ENCODE data around the gene NFKB2. TPM values are rescaled to one million over a fixed set of nuclear protein-coding genes. Genes with fewer than 3 reads are reported as not detected.

NFKB2 gene
- polyA plus RNA-seq, 1 donor from 2014 or later: 0.30 TPM

DNA sequence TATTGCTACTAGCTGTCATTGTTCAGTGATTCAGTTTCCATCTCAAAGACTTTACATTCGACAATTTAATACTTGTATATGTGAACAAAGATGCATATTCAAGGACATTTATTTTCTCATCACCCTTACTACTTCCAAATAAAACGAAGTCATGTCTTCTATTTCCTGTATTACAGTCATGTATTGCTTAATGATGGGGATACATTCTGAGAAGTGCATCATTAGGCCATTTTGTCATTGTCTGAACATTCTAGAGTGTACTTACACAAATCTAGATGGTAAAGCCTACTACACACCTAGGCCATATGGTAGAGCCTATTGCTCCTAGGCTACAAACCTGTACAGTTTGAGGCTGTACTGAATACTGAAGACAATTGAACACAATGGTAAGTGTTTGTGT, 49.3 kb downstream of the NFKB2 start:
- Histone ChIP-seq H3K9me2 (ENCODE audit: insufficient read depth, low read length) (no peaks in the 10 kb centered on the region), H3K27ac (ENCODE audit: low read length) (no peak overlapping the region), H3K79me2 (replicated peaks; ENCODE audit: insufficient read depth, low read length) (no peaks in the 10 kb centered on the region), H3K9me3 (ENCODE audit: low read length) (no peaks in the 10 kb centered on the region), H3K36me3 (ENCODE audit: insufficient read depth, low read length) (no peaks in the 10 kb centered on the region), H3K4me3 (ENCODE audit: low read length) (no peak overlapping the region), H2AFZ (ENCODE audit: low read depth, low read length) (no peak overlapping the region), H3K9ac (ENCODE audit: low read length) (no peak overlapping the region), H3K27me3 (ENCODE audit: insufficient read depth, low read depth, low read length) (no peaks in the 10 kb centered on the region), H4K20me1 (ENCODE audit: insufficient read depth) (no peaks in the 10 kb centered on the region), H3K4me2 (ENCODE audit: low read length) (no peak overlapping the region), H3F3A (ENCODE audit: insufficient read depth, low read length, poor library complexity, severe bottlenecking) (no peaks in the 10 kb centered on the region)
- TF ChIP-seq, protein P1, sequence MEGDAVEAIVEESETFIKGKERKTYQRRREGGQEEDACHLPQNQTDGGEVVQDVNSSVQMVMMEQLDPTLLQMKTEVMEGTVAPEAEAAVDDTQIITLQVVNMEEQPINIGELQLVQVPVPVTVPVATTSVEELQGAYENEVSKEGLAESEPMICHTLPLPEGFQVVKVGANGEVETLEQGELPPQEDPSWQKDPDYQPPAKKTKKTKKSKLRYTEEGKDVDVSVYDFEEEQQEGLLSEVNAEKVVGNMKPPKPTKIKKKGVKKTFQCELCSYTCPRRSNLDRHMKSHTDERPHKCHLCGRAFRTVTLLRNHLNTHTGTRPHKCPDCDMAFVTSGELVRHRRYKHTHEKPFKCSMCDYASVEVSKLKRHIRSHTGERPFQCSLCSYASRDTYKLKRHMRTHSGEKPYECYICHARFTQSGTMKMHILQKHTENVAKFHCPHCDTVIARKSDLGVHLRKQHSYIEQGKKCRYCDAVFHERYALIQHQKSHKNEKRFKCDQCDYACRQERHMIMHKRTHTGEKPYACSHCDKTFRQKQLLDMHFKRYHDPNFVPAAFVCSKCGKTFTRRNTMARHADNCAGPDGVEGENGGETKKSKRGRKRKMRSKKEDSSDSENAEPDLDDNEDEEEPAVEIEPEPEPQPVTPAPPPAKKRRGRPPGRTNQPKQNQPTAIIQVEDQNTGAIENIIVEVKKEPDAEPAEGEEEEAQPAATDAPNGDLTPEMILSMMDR (IDR thresholded peaks at IDR 0.05; ENCODE audit: poor library complexity, severe bottlenecking): no peak
- TF ChIP-seq RAD21 (conservative IDR thresholded peaks at IDR 0.05) (no peak), EP300 (conservative IDR thresholded peaks at IDR 0.05; ENCODE audit: poor library complexity, severe bottlenecking) (no peak), MXI1 (conservative IDR thresholded peaks at IDR 0.05; ENCODE audit: poor library complexity, severe bottlenecking) (no peak), TAF1 (IDR thresholded peaks at IDR 0.05; ENCODE audit: low read depth) (no peak), SMC3 (conservative IDR thresholded peaks at IDR 0.05; ENCODE audit: poor library complexity) (no peak), EZH2 (IDR thresholded peaks at IDR 0.05; ENCODE audit: borderline replicate concordance, insufficient read depth, low read length, poor library complexity, severe bottlenecking) (no peak), POLR2AphosphoS5 (IDR thresholded peaks at IDR 0.05) (no peak)
- TF ChIP-seq, protein P2, sequence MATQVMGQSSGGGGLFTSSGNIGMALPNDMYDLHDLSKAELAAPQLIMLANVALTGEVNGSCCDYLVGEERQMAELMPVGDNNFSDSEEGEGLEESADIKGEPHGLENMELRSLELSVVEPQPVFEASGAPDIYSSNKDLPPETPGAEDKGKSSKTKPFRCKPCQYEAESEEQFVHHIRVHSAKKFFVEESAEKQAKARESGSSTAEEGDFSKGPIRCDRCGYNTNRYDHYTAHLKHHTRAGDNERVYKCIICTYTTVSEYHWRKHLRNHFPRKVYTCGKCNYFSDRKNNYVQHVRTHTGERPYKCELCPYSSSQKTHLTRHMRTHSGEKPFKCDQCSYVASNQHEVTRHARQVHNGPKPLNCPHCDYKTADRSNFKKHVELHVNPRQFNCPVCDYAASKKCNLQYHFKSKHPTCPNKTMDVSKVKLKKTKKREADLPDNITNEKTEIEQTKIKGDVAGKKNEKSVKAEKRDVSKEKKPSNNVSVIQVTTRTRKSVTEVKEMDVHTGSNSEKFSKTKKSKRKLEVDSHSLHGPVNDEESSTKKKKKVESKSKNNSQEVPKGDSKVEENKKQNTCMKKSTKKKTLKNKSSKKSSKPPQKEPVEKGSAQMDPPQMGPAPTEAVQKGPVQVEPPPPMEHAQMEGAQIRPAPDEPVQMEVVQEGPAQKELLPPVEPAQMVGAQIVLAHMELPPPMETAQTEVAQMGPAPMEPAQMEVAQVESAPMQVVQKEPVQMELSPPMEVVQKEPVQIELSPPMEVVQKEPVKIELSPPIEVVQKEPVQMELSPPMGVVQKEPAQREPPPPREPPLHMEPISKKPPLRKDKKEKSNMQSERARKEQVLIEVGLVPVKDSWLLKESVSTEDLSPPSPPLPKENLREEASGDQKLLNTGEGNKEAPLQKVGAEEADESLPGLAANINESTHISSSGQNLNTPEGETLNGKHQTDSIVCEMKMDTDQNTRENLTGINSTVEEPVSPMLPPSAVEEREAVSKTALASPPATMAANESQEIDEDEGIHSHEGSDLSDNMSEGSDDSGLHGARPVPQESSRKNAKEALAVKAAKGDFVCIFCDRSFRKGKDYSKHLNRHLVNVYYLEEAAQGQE (IDR thresholded peaks at IDR 0.05; ENCODE audit: borderline replicate concordance): no peak

DNA sequence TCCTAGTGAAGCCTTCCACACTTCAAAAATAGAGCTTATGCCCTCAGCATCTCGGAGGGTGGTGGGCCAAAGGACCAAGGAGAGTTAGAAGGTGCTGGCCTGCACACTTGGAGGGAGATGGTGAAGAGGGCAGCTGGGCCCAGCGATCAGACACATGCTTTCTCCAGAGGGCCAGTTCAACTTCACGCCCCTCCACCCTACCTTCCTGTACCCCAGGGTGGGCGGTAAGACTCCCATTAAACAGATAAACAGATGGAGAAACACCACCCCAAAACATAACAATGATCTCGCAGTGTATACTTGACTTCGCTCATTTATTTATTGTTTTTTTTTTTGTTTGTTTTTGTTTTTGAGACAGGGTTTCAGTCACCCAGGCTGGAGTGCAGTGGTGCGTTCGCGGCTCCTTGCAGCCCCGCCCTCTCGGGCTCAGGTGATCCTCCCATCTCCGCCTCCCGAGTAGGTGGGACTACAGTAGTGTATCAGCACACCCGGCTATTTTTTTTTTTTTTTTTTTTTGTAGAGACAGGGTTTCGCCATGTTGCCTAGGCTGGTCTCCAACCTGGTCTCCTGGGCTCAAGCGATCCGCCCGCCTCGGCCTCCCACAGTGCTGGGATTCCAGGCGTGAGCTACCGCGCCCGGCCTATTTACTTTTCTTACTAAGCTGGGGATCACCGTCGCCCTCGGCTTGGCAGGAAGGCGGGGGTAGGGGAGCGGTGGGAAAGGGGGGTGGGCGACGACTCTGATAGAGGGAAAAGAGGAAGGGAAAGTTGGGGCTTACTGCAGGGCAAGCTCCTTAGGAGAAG, 54.0 kb downstream of the NFKB2 start:
- no peaks in the 10 kb centered on the region for H3K9me2 ChIP-seq (ENCODE audit: insufficient read depth, low read length)
- no peaks in the 10 kb centered on the region for H3F3A ChIP-seq (ENCODE audit: insufficient read depth, low read length, poor library complexity, severe bottlenecking)
- no peaks in the 10 kb centered on the region for H4K20me1 ChIP-seq (ENCODE audit: insufficient read depth)
- H3K4me3 ChIP-seq (ENCODE audit: low read length): peak overlapping the region; percentile 75
- H3K27me3 ChIP-seq (ENCODE audit: insufficient read depth, low read depth, low read length): no peaks in the 10 kb centered on the region
- TF ChIP-seq MXI1 (conservative IDR thresholded peaks at IDR 0.05; ENCODE audit: poor library complexity, severe bottlenecking): no peak
- no peak for TF ChIP-seq POLR2AphosphoS5 (IDR thresholded peaks at IDR 0.05)
- TF ChIP-seq RAD21 (conservative IDR thresholded peaks at IDR 0.05): no peak
- no peak for TF ChIP-seq SMC3 (conservative IDR thresholded peaks at IDR 0.05; ENCODE audit: poor library complexity)
- TF ChIP-seq EP300 (conservative IDR thresholded peaks at IDR 0.05; ENCODE audit: poor library complexity, severe bottlenecking): no peak
- no peak for TF ChIP-seq EZH2 (IDR thresholded peaks at IDR 0.05; ENCODE audit: borderline replicate concordance, insufficient read depth, low read length, poor library complexity, severe bottlenecking)
- TF ChIP-seq, protein P2 (IDR thresholded peaks at IDR 0.05; ENCODE audit: borderline replicate concordance): no peak
- TF ChIP-seq TAF1 (IDR thresholded peaks at IDR 0.05; ENCODE audit: low read depth): no peak
- TF ChIP-seq, protein P1 (IDR thresholded peaks at IDR 0.05; ENCODE audit: poor library complexity, severe bottlenecking): no peak
- H3K27ac ChIP-seq (ENCODE audit: low read length): peak overlapping the region; percentile 72
- H3K4me2 ChIP-seq (ENCODE audit: low read length): peak overlapping the region; percentile 52
- H3K9ac ChIP-seq (ENCODE audit: low read length): peak overlapping the region; percentile 79
- no peaks in the 10 kb centered on the region for H3K36me3 ChIP-seq (ENCODE audit: insufficient read depth, low read length)
- H2AFZ ChIP-seq (ENCODE audit: low read depth, low read length): peak overlapping the region; percentile 52
- H3K9me3 ChIP-seq (ENCODE audit: low read length): no peaks in the 10 kb centered on the region
- no peaks in the 10 kb centered on the region for H3K79me2 ChIP-seq (replicated peaks; ENCODE audit: insufficient read depth, low read length)
